OCI-LY3 (cell line): ENCODE data around the gene SNX33.
A peak's percentile ranks its signal among the peaks of the same experiment; 100 is the strongest.
"Not testable (repeated sequence)": the region's sequence is repeated elsewhere in the genome, so short reads cannot be mapped to it uniquely, and the experiment has no call there.

Source experiments
- H2AFZ ChIP-seq: fragments of 200-600, 300-600 bp; shearing (Covaris generic); 2 replicates; pipeline ENCODE4 v1.6.0; 2014; ENCODE audit warnings: antibody characterized with exemption, low read depth, low read length
- H3K27ac ChIP-seq: fragments of 200-600, 300-600 bp; sonication (generic); 2 replicates; pipeline ENCODE4 v1.5.1; 2014; ENCODE audit warnings: mild to moderate bottlenecking, low read length, moderate library complexity, mixed read lengths
- H3K27me3 ChIP-seq: fragments of 200-600, 300-600 bp; sonication (generic); 2 replicates; pipeline ENCODE4 v1.6.1; 2014; ENCODE audit warnings: low read depth, low read length, mixed read lengths
- H3K36me3 ChIP-seq: fragments of 200-600, 300-600 bp; sonication (generic); replicated peaks from 2 replicates; pipeline ENCODE3; 2014; ENCODE audit warnings: low read depth, low read length, mixed read lengths
- H3K4me1 ChIP-seq: fragments of 300-600, 200-600 bp; sonication (generic); 2 replicates; pipeline ENCODE4 v1.6.1; 2014; ENCODE audit warnings: low read length, mixed read lengths
- H3K4me2 ChIP-seq: fragments of 200-600, 300-600 bp; sonication (generic); 2 replicates; pipeline ENCODE4 v1.6.1; 2014; ENCODE audit warnings: low read length, mixed read lengths
- H3K4me3 ChIP-seq: fragments of 300-600, 200-600 bp; sonication (generic); 2 replicates; pipeline ENCODE4 v1.5.1; 2014; ENCODE audit warnings: antibody characterized with exemption, mild to moderate bottlenecking, low read length, moderate library complexity
- H3K79me2 ChIP-seq: fragments of 300-600, 200-600 bp; shearing (Covaris generic); 2 replicates; pipeline ENCODE4 v1.6.1; 2014; ENCODE audit warnings: mild to moderate bottlenecking, low read length, mixed read lengths
- H3K9ac ChIP-seq: fragments of 300-600, 200-600 bp; shearing (Covaris generic); 2 replicates; pipeline ENCODE4 v1.6.0; 2014; ENCODE audit warnings: mild to moderate bottlenecking, low read length, moderate library complexity
- H3K9me3 ChIP-seq: fragments of 200-600, 300-600 bp; shearing (Covaris generic); 2 replicates; pipeline ENCODE4 v1.6.1; 2014; ENCODE audit warnings: low read length, mixed read lengths; ENCODE audit not compliant: insufficient read depth
- H4K20me1 ChIP-seq: fragments of 200-600, 300-600 bp; sonication (generic); 2 replicates; pipeline ENCODE4 v1.6.1; 2016; ENCODE audit warnings: low read length, mixed read lengths; ENCODE audit not compliant: insufficient read depth
- CTCF ChIP-seq: fragments of 200-600, 300-600 bp; sonication (generic); IDR thresholded peaks from 2 replicates; pipeline ENCODE4 v1.5.1; 2014; ENCODE audit warnings: antibody characterized with exemption, low read length, low read depth
- EZH2phosphoT487 ChIP-seq: fragments of 200-600 bp; shearing (Covaris generic); IDR thresholded peaks from 2 replicates; pipeline ENCODE4 v1.6.1; 2018; ENCODE audit warnings: antibody characterized with exemption, mixed run types, low read depth

The SNX33 gene

GRCh38 chr15:75676688-75677464 lies 29.2 kb downstream of the SNX33 start:
- Histone ChIP-seq H3K9me3 (no peaks in the 10 kb centered on the region), H3K4me1 (no peaks in the 10 kb centered on the region), H3K27ac (no peak overlapping the region), H4K20me1 (no peaks in the 10 kb centered on the region), H3K27me3 (peaks cover 4% of the 10 kb centered on the region; the same call in 1 of the 2 replicates), H3K4me3 (no peak overlapping the region), H3K9ac (no peak overlapping the region), H3K79me2 (no peaks in the 10 kb centered on the region), H3K4me2 (no peak overlapping the region), H2AFZ (no peak overlapping the region), H3K36me3 (no peaks in the 10 kb centered on the region)
- TF ChIP-seq CTCF (no peak), EZH2phosphoT487 (no peak)

DNA sequence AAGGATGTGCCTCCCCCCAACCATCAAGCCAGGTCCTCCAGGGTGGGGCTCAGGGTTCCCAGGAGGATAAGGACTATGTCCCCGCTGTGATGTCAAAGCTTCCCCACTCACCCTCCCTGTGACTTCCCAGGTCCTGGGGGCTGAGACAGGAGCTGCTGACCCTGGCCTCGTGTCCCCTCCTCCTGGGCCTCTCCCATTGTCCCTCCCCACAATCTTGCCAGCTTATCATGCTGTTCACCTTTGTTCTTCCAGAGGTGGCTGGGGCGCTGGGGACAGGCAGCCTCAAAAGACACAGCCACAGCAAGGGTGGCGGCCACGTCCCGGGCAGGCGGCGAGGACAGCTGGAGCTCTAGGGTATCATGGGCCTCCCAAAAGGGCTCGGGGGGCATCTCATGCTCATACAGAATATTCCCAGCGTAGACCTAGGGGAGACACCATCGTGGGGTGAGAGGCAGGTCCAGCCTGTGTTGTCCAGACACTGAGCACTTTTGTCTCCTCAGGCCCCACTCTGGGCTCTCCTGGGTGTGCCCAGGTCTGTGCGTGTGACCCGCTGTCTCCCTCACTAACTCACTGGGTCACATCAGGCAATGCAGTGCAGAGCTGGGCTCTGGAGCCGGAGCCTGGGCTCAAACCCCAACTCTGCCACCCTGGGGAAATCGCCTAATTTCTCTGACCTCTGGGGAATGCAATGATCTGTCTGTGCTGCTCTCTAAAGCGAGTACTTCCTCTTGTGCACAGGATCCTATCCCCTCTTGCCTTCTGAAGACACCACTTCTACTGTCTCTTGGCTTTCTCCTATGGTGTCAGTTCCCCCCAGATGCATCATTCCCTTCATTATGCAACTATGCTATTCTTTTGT lies 30.0 kb downstream of the SNX33 start:
- Histone ChIP-seq H3K9ac (no peak overlapping the region), H3K36me3 (no peaks in the 10 kb centered on the region), H3K4me2 (no peak overlapping the region), H3K27ac (no peak overlapping the region), H3K27me3 (peaks cover 4% of the 10 kb centered on the region; the same call in 1 of the 2 replicates), H3K4me1 (no peaks in the 10 kb centered on the region), H3K9me3 (no peaks in the 10 kb centered on the region), H2AFZ (no peak overlapping the region), H3K4me3 (no peak overlapping the region), H4K20me1 (no peaks in the 10 kb centered on the region), H3K79me2 (no peaks in the 10 kb centered on the region)
- TF ChIP-seq CTCF = no peak
- TF ChIP-seq EZH2phosphoT487 = no peak

GRCh38 chr15:75678324-75678690 lies 30.6 kb downstream of the SNX33 start:
- not testable (repeated sequence) for H3K9ac ChIP-seq, H3K36me3 ChIP-seq, H4K20me1 ChIP-seq, H3K4me1 ChIP-seq, H3K27me3 ChIP-seq, H3K9me3 ChIP-seq, H3K79me2 ChIP-seq, H3K4me2 ChIP-seq, H3K4me3 ChIP-seq, H3K27ac ChIP-seq
- H2AFZ ChIP-seq = peak overlapping the region; percentile 40; the same call in 1 of the 2 replicates

DNA sequence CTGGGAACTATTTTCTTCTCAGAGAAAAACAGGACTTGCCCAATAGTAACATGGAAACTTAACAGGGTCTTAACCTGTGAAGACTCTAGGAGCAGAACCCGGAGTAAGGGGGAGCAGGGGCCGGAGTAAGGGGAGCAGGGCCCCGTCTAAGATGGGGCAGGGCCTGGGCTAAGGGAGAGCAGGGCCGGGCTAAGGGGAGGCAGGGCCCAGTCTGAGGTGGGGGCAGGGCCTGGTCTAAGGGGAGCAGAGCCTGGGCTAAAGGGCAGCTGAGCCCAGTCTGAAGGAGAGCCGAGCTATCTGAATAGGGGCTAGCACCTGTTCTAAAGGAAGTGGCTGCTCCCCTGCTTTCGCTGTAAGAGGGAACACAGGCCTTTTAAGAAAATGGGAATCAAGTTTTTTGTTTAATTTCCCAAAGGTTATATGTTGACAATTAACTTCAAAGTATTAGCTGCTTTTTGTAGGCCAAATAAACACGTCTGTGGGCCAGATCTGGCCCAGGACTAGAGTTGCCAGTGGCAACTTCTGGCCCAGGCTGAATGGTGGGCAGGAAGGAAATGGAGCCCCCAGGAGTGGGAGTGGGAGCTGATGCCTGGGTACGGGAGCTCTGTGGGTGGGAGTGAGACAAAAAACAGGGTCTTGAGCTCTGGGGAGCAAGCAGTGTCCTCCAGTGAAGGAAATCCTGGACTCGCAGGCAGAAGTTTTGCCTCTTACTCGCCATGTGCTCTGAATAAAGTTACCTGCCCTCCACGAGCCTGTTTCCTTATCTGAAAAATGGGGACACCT lies 32.5 kb downstream of the SNX33 start:
- Histone ChIP-seq H3K4me1 (peaks cover 3% of the 10 kb centered on the region; the same call in 1 of the 2 replicates), H3K9ac (no peak overlapping the region), H3K9me3 (no peaks in the 10 kb centered on the region), H3K79me2 (no peaks in the 10 kb centered on the region), H3K36me3 (no peaks in the 10 kb centered on the region), H3K27ac (no peak overlapping the region), H2AFZ (peak overlapping the region; percentile 20; the same call in 1 of the 2 replicates), H3K4me3 (no peak overlapping the region), H3K4me2 (no peak overlapping the region), H4K20me1 (no peaks in the 10 kb centered on the region), H3K27me3 (peaks cover 4% of the 10 kb centered on the region; the same call in 1 of the 2 replicates)
- no peak for TF ChIP-seq EZH2phosphoT487
